ENCODE results near the gene NEURL4.
"Not testable (repeated sequence)": the region's sequence is repeated elsewhere in the genome, so short reads cannot be mapped to it uniquely, and the experiment has no call there.

The NEURL4 gene

GRCh38 chr17:7347630-7348477 lies 18.7 kb upstream of the NEURL4 start:
- no peak for DNase-seq (ENCODE audit: low read depth in 1 of 2, low spot score in 1 of 2)

GRCh38 chr17:7346761-7347614 lies 17.9 kb upstream of the NEURL4 start:
- no peak for DNase-seq (ENCODE audit: low read depth in 1 of 2, low spot score in 1 of 2)

GRCh38 chr17:7343250-7343649 lies 14.1 kb upstream of the NEURL4 start:
- no peak for DNase-seq (ENCODE audit: low read depth in 1 of 2, low spot score in 1 of 2)

GRCh38 chr17:7341842-7342241 lies 12.7 kb upstream of the NEURL4 start:
- DNase-seq (ENCODE audit: low read depth in 1 of 2, low spot score in 1 of 2): no peak

GRCh38 chr17:7340179-7340578 lies 11.0 kb upstream of the NEURL4 start:
- DNase-seq (ENCODE audit: low read depth in 1 of 2, low spot score in 1 of 2): no peak

- DNase-seq (ENCODE audit: low read depth in 1 of 2, low spot score in 1 of 2): not testable (repeated sequence)
These were observed 8.5 kb upstream of the NEURL4 start for GRCh38 chr17:7337600-7337999.

GRCh38 chr17:7336240-7337175 lies 7.4 kb upstream of the NEURL4 start, which contains the start of gene ACAP1:
TSS of gene ACAP1 (plus strand) at chr17:7336529. CDS start at chr17:7336735, 206 bp downstream.
- DNase-seq (ENCODE audit: low read depth in 1 of 2, low spot score in 1 of 2): peak; percentile 71 to 83

- DNase-seq (ENCODE audit: low read depth in 1 of 2, low spot score in 1 of 2): not testable (repeated sequence)
These were observed 6.6 kb upstream of the NEURL4 start for GRCh38 chr17:7335765-7336164.

GRCh38 chr17:7334938-7335538 lies 5.9 kb upstream of the NEURL4 start:
- DNase-seq (ENCODE audit: low read depth in 1 of 2, low spot score in 1 of 2): no peak

GRCh38 chr17:7332600-7333069 lies 3.5 kb upstream of the NEURL4 start:
- not testable (repeated sequence) for DNase-seq (ENCODE audit: low read depth in 1 of 2, low spot score in 1 of 2)

- no peak for DNase-seq (ENCODE audit: low read depth in 1 of 2, low spot score in 1 of 2)
These were observed 3.0 kb upstream of the NEURL4 start for GRCh38 chr17:7332111-7332510.

GRCh38 chr17:7330638-7331015 lies 1.5 kb upstream of the NEURL4 start:
- no peak for DNase-seq (ENCODE audit: low read depth in 1 of 2, low spot score in 1 of 2)

- DNase-seq (ENCODE audit: low read depth in 1 of 2, low spot score in 1 of 2): peak; percentile 46 to 69
These were observed 982 bp upstream of the NEURL4 start for GRCh38 chr17:7329997-7330637.

GRCh38 chr17:7329374-7329996 lies 350 bp upstream of the NEURL4 start:
- peak; percentile 85 to 92 for DNase-seq (ENCODE audit: low read depth in 1 of 2, low spot score in 1 of 2)

GRCh38 chr17:7328009-7328408 lies 1.1 kb downstream of the NEURL4 start:
- DNase-seq (ENCODE audit: low read depth in 1 of 2, low spot score in 1 of 2): no peak

GRCh38 chr17:7327501-7327900 lies 1.6 kb downstream of the NEURL4 start:
- no peak for DNase-seq (ENCODE audit: low read depth in 1 of 2, low spot score in 1 of 2)

- no peak for DNase-seq (ENCODE audit: low read depth in 1 of 2, low spot score in 1 of 2)
These were observed 2.1 kb downstream of the NEURL4 start for GRCh38 chr17:7327056-7327455.

GRCh38 chr17:7326186-7326585 lies 2.9 kb downstream of the NEURL4 start:
- DNase-seq (ENCODE audit: low read depth in 1 of 2, low spot score in 1 of 2): no peak

- DNase-seq (ENCODE audit: low read depth in 1 of 2, low spot score in 1 of 2): no peak
These were observed 4.1 kb downstream of the NEURL4 start for GRCh38 chr17:7325031-7325528.

All from activated T-helper 1 cell treated with anti-CD3 and anti-CD28 coated beads, Interleukin-2, amount 50 U/mL, for 16 hours (primary cell).